Trophoblast cell (in vitro differentiated cells and primary cell): Measurements from ENCODE around the gene PDAP1.

Experiments
- DNase-seq, 2 donors: peaks; one replicate each; pipeline ENCODE4 v3.0.0-alpha.2; 2016
- H2AFZ ChIP-seq: 2 replicates; pipeline ENCODE4 v1.6.1; 2013; ENCODE audit warnings: low read length, moderate library complexity, mild to moderate bottlenecking; ENCODE audit not compliant: insufficient read depth, poor library complexity
- H2AK5ac ChIP-seq: 2 replicates; pipeline ENCODE4 v1.6.1; 2013; ENCODE audit warnings: mild to moderate bottlenecking, low read length
- H2BK120ac ChIP-seq: 2 replicates; pipeline ENCODE4 v1.6.1; 2013; ENCODE audit warnings: low read length, mild to moderate bottlenecking, moderate library complexity; ENCODE audit not compliant: insufficient read depth, poor library complexity
- H2BK12ac ChIP-seq: 2 replicates; pipeline ENCODE4 v1.6.1; 2013; ENCODE audit warnings: mild to moderate bottlenecking, low read length, moderate library complexity
- H2BK5ac ChIP-seq: 2 replicates; pipeline ENCODE4 v1.6.1; 2013; ENCODE audit warnings: low read length, low read depth, moderate library complexity, mild to moderate bottlenecking; ENCODE audit not compliant: poor library complexity
- H3K14ac ChIP-seq: 2 replicates; pipeline ENCODE4 v1.6.1; 2013; ENCODE audit warnings: mild to moderate bottlenecking, low read length
- H3K18ac ChIP-seq: 2 replicates; pipeline ENCODE4 v1.6.1; 2013; ENCODE audit warnings: mild to moderate bottlenecking, low read length
- H3K23ac ChIP-seq: 2 replicates; pipeline ENCODE4 v1.6.1; 2013; ENCODE audit warnings: low read length
- H3K27ac ChIP-seq: 2 replicates; pipeline ENCODE4 v1.5.1; 2013; ENCODE audit warnings: low read depth, mild to moderate bottlenecking, inconsistent platforms, low read length, moderate library complexity
- H3K27me3 ChIP-seq: 2 replicates; pipeline ENCODE4 v1.6.1; 2013; ENCODE audit warnings: inconsistent platforms, mild to moderate bottlenecking, low read length, moderate library complexity; ENCODE audit not compliant: insufficient read depth
- H3K36me3 ChIP-seq, 2 experiments: 1 replicate in 1 of 2; 2 replicates in 1 of 2; pipeline ENCODE4 v1.6.1; 2013; ENCODE audit warnings: low read length in 2 of 2, mild to moderate bottlenecking in 2 of 2, moderate library complexity in 1 of 2; ENCODE audit not compliant: insufficient read depth in 2 of 2, control insufficient read depth in 1 of 2
- H3K4ac ChIP-seq: 2 replicates; pipeline ENCODE4 v1.6.1; 2013; ENCODE audit warnings: low read depth, mild to moderate bottlenecking, low read length, moderate library complexity
- H3K4me1 ChIP-seq, 2 experiments: 1 replicate in 1 of 2; 2 replicates in 1 of 2; pipeline ENCODE4 v1.6.1; 2013; ENCODE audit warnings: low read length in 2 of 2, mild to moderate bottlenecking in 2 of 2, moderate library complexity in 1 of 2; ENCODE audit not compliant: insufficient read depth in 2 of 2, control insufficient read depth in 1 of 2
- H3K4me2 ChIP-seq: 2 replicates; pipeline ENCODE4 v1.6.1; 2013; ENCODE audit warnings: inconsistent platforms, mild to moderate bottlenecking, low read length, moderate library complexity
- H3K4me3 ChIP-seq: 2 replicates; pipeline ENCODE4 v1.5.1; 2013; ENCODE audit warnings: mild to moderate bottlenecking, low read depth, low read length, inconsistent platforms
- H3K79me1 ChIP-seq: one replicate; pipeline ENCODE4 v1.6.1; 2013; ENCODE audit warnings: low read length
- H3K79me2 ChIP-seq: 2 replicates; pipeline ENCODE4 v1.6.1; 2013; ENCODE audit warnings: low read length, mild to moderate bottlenecking; ENCODE audit not compliant: control insufficient read depth, insufficient read depth, poor library complexity
- H3K9ac ChIP-seq: 2 replicates; pipeline ENCODE4 v1.6.1; 2013; ENCODE audit warnings: mild to moderate bottlenecking, low read length
- H3K9me3 ChIP-seq: 2 replicates; pipeline ENCODE4 v1.6.1; 2013; ENCODE audit warnings: low read depth, mild to moderate bottlenecking, control low read depth, inconsistent platforms, low read length; ENCODE audit not compliant: insufficient read depth
- H4K12ac ChIP-seq: 2 replicates; pipeline ENCODE4 v1.6.1; 2013; ENCODE audit warnings: low read depth, mild to moderate bottlenecking, low read length, moderate library complexity
- H4K8ac ChIP-seq: 2 replicates; pipeline ENCODE4 v1.6.1; 2013; ENCODE audit warnings: low read depth, mild to moderate bottlenecking, low read length, moderate library complexity
- H4K91ac ChIP-seq: one replicate; pipeline ENCODE4 v1.6.1; 2013; ENCODE audit warnings: low read depth, mild to moderate bottlenecking, low read length, moderate library complexity
- WGBS: extraction: QIAGEN DNeasy Blood & Tissue Kit; methylation state at CpG from one replicate; pipeline ENCODE4 v1.1.7; 2013; ENCODE audit warnings: missing lambda C conversion rate; ENCODE audit not compliant: insufficient read length, insufficient coverage; ENCODE audit errors: extremely low coverage; 5-methylcytosine and 5-hydroxymethylcytosine counted together

PDAP1 gene

DNA sequence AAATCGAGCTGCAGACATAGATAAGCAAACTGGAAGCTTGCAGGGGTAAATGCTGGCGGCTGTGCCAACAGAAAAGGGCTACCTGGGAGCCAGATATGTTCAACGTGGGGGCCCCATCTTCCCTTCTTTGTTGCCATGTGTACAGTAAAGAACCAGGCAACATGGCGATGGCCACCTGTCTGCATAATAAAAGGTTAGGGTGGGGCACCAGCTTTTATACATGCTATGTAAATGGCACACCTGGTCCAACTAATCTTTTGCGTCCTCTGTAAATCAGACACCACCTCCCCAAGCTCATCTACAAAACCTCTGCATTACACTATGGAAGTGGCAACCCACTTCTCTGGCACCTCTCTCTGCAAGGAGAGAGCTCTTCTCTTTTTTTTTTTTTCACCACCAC lies 14.2 kb upstream of the PDAP1 start:
- Histone ChIP-seq H2AFZ (no peak overlapping the region), H3K4me3 (no peak overlapping the region), H2BK120ac (no peak overlapping the region), H2AK5ac (no peak overlapping the region), H3K36me3 (peaks cover 69 to 77% of the 10 kb centered on the region in 2 experiments), H4K12ac (no peak overlapping the region), H2BK5ac (no peak overlapping the region), H3K79me2 (no peaks in the 10 kb centered on the region), H3K23ac (no peak overlapping the region), H3K27me3 (no peaks in the 10 kb centered on the region), H3K4me1 (no peaks in the 10 kb centered on the region), H3K4me2 (no peak overlapping the region), H3K79me1 (no peaks in the 10 kb centered on the region), H3K9ac (no peak overlapping the region), H3K9me3 (no peaks in the 10 kb centered on the region), H3K14ac (no peak overlapping the region), H4K91ac (no peak overlapping the region), H3K27ac (no peak overlapping the region), H2BK12ac (no peak overlapping the region), H3K18ac (no peak overlapping the region), H4K8ac (no peak overlapping the region), H3K4ac (no peak overlapping the region)
- no peak for DNase-seq
- no CpG with 5 or more reads among the region's 5 CpGs for WGBS

DNA sequence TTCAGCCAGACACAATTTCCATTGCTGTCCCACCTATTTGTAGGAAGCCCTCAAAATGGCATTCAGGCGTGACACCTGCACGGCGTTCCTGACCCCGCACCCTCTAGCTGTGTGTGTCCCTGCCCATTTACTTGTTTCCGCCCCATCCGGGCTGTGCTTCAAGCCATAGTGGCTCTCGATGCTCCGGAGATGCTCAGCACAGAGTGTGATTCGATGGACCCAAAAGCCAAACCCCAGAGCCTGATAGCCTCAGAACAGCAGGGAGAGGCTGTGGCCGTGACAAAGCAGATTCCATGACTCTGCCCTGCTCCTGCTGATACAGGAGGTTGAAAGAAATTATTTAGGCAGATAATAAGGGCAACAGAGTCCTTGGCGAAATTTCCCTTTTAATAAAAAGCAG lies 13.8 kb upstream of the PDAP1 start:
- H3K4me3 ChIP-seq, result no peak overlapping the region
- H4K12ac ChIP-seq, result no peak overlapping the region
- no peaks in the 10 kb centered on the region for H3K79me2 ChIP-seq
- H3K4ac ChIP-seq, result no peak overlapping the region
- no peaks in the 10 kb centered on the region for H3K27me3 ChIP-seq
- H2BK5ac ChIP-seq, result no peak overlapping the region
- no CpG with 5 or more reads among the region's 11 CpGs for WGBS
- H3K36me3 ChIP-seq, result peaks cover 73 to 82% of the 10 kb centered on the region in 2 experiments
- no peaks in the 10 kb centered on the region for H3K4me1 ChIP-seq
- no peak overlapping the region for H3K14ac ChIP-seq
- H2BK120ac ChIP-seq, result no peak overlapping the region
- no peak overlapping the region for H2AK5ac ChIP-seq
- no peak for DNase-seq
- H3K9me3 ChIP-seq, result no peaks in the 10 kb centered on the region
- H3K23ac ChIP-seq, result no peak overlapping the region
- H3K4me2 ChIP-seq, result no peak overlapping the region
- H3K79me1 ChIP-seq, result no peaks in the 10 kb centered on the region
- H3K27ac ChIP-seq, result no peak overlapping the region
- no peak overlapping the region for H3K9ac ChIP-seq
- H2BK12ac ChIP-seq, result no peak overlapping the region
- H3K18ac ChIP-seq, result no peak overlapping the region
- H2AFZ ChIP-seq, result no peak overlapping the region
- no peak overlapping the region for H4K91ac ChIP-seq
- no peak overlapping the region for H4K8ac ChIP-seq

DNA sequence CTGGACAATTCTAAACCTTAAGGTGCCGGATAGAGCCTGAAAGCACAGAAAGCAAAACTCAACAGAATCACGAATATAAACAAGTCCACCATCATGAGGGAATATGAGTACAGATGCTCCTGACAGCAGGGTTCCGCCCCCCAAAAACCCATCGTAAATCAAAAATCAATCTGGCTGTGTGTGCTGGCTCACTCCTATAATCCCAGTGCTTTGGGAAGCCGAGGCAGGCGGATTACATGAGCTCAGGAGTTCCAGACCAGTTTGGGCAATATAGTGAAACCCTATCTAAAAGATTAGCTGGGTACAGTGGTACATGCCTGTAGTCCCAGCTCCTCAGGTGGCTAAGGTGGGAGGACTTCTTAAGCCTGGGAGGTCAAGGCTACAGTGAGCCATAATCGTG lies 12.6 kb upstream of the PDAP1 start:
- Histone ChIP-seq H2BK120ac (no peak overlapping the region), H2BK12ac (no peak overlapping the region)

DNA sequence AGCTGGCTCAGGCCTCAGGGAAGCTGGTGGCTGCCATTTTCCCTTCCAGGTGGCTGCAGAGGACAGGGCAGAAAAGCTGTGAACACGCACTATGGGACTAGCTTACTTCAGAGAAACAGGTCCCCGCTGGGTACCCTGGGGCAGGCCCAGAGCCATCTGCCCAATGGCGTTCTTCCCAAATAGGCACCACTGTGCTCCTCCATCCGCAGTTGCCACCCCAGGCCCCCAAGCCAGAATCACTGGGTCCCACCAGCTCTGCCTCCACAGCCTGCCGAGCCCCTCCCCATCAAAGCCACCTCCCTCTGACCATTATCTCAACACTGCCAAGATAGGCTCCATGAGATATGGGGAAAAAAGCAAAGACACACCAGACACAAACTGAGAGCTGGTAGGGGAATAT lies 11.8 kb upstream of the PDAP1 start:
- Histone ChIP-seq H3K27ac (no peak overlapping the region), H3K36me3 (peaks cover 79 to 82% of the 10 kb centered on the region in 2 experiments), H3K4ac (no peak overlapping the region), H4K8ac (no peak overlapping the region), H3K79me2 (no peaks in the 10 kb centered on the region), H3K23ac (no peak overlapping the region), H2BK120ac (no peak overlapping the region), H3K4me2 (no peak overlapping the region), H3K14ac (no peak overlapping the region), H2AK5ac (no peak overlapping the region), H3K4me3 (no peak overlapping the region), H4K91ac (no peak overlapping the region), H3K27me3 (no peaks in the 10 kb centered on the region), H2BK12ac (no peak overlapping the region), H3K18ac (no peak overlapping the region), H3K9ac (no peak overlapping the region), H3K4me1 (no peaks in the 10 kb centered on the region), H3K79me1 (no peaks in the 10 kb centered on the region), H3K9me3 (no peaks in the 10 kb centered on the region), H2BK5ac (no peak overlapping the region), H2AFZ (no peak overlapping the region), H4K12ac (no peak overlapping the region)
- WGBS, result no CpG with 5 or more reads among the region's 5 CpGs
- DNase-seq, result no peak

More for the DNA sequence above, 12.6 kb upstream of the PDAP1 start:
- no peak for DNase-seq
- H3K14ac ChIP-seq, result no peak overlapping the region
- H2AK5ac ChIP-seq, result no peak overlapping the region
- H3K4me1 ChIP-seq, result no peaks in the 10 kb centered on the region
- no peak overlapping the region for H3K4me3 ChIP-seq
- no peaks in the 10 kb centered on the region for H3K79me2 ChIP-seq
- no peak overlapping the region for H3K9ac ChIP-seq
- H4K12ac ChIP-seq, result no peak overlapping the region
- no peak overlapping the region for H2BK5ac ChIP-seq
- no peak overlapping the region for H3K27ac ChIP-seq
- H3K23ac ChIP-seq, result no peak overlapping the region
- H3K4ac ChIP-seq, result no peak overlapping the region
- WGBS, result no CpG with 5 or more reads among the region's 7 CpGs
- H3K9me3 ChIP-seq, result no peaks in the 10 kb centered on the region
- no peak overlapping the region for H4K8ac ChIP-seq
- H3K36me3 ChIP-seq, result peaks cover 80 to 86% of the 10 kb centered on the region in 2 experiments
- H4K91ac ChIP-seq, result no peak overlapping the region
- no peak overlapping the region for H3K18ac ChIP-seq
- no peaks in the 10 kb centered on the region for H3K27me3 ChIP-seq
- no peak overlapping the region for H2AFZ ChIP-seq
- H3K79me1 ChIP-seq, result no peaks in the 10 kb centered on the region
- H3K4me2 ChIP-seq, result no peak overlapping the region
